Naive thymus-derived CD8-positive, alpha-beta T cell (primary cell): ENCODE data around the gene AURKAIP1. TPM values are rescaled to one million over a fixed set of nuclear protein-coding genes. Genes with fewer than 3 reads are reported as not detected.

Experiments
- ATAC-seq, 2 donors: fragments of 150-1000 bp; cut with Tn5 transposase in 1 of 2; sonication (Bioruptor Pico), chemical (Tn5 transposase) in 1 of 2; 1 replicate in 1 of 2; 2 replicates in 1 of 2; pipeline ENCODE4 v1.10.0; 2021; ENCODE audit warnings: mild to moderate bottlenecking in 2 of 2, moderate library complexity in 2 of 2
- POLR2A ChIA-PET: fragments of 350-600 bp; sonication (Branson Sonifier 250); formaldehyde crosslinking; loops from one replicate; lab custom pipeline; 2021; ENCODE audit warnings: antibody characterized with exemption; lab: Charles Lee
- DNase-seq, 10 donors: peaks; one replicate each; pipeline versions ENCODE4 v3.0.0 to v3.0.0-alpha.2; 2020 to 2022
- H3K27ac Mint-ChIP-seq, 10 donors: one replicate each; pipeline ENCODE4 v1.8.0; 2020 to 2022; ENCODE audit warnings: mild to moderate bottlenecking in 10 of 10, mixed read lengths in 10 of 10, moderate library complexity in 4 of 10, inconsistent platforms in 1 of 10
- H3K27me3 Mint-ChIP-seq, 5 donors: one replicate each; pipeline ENCODE4 v1.8.0; 2021 to 2022; ENCODE audit warnings: mixed read lengths in 5 of 5
- H3K36me3 Mint-ChIP-seq, 3 donors: one replicate each; pipeline ENCODE4 v1.8.0; 2020 to 2022; ENCODE audit warnings: mixed read lengths in 3 of 3, mild to moderate bottlenecking in 2 of 3, inconsistent platforms in 1 of 3
- H3K4me1 Mint-ChIP-seq, 4 donors: one replicate each; pipeline ENCODE4 v1.8.0; 2021 to 2022; ENCODE audit warnings: mixed read lengths in 4 of 4
- H3K4me3 Mint-ChIP-seq, 10 donors: one replicate each; pipeline ENCODE4 v1.8.0; 2020 to 2022; ENCODE audit warnings: mild to moderate bottlenecking in 10 of 10, mixed read lengths in 10 of 10, moderate library complexity in 6 of 10, inconsistent platforms in 1 of 10
- H3K9me3 Mint-ChIP-seq, 9 donors: one replicate each; pipeline ENCODE4 v1.8.0; 2020 to 2022; ENCODE audit warnings: mixed read lengths in 9 of 9, mild to moderate bottlenecking in 3 of 9, inconsistent platforms in 1 of 9, moderate library complexity in 1 of 9
- polyA plus RNA-seq, 3 donors: library from polyadenylated mRNA; unstranded; fragments of 300-500 nt; fragmentation: Illumina TruSeq; gene quantifications; one replicate each; pipeline ENCODE4 v1.2.3, GENCODE V29; 2021
- total RNA-seq, 8 experiments: library from RNA in 2 of 8; stranded (reverse) in 2 of 8; gene quantifications; one replicate each; pipeline ENCODE4 v1.2.3 and lab custom pipeline; 2021 to 2026

The AURKAIP1 gene
- total and polyA plus RNA-seq, 5 experiments from 2014 or later, result 68.0 to 169 (median 146) TPM

DNA sequence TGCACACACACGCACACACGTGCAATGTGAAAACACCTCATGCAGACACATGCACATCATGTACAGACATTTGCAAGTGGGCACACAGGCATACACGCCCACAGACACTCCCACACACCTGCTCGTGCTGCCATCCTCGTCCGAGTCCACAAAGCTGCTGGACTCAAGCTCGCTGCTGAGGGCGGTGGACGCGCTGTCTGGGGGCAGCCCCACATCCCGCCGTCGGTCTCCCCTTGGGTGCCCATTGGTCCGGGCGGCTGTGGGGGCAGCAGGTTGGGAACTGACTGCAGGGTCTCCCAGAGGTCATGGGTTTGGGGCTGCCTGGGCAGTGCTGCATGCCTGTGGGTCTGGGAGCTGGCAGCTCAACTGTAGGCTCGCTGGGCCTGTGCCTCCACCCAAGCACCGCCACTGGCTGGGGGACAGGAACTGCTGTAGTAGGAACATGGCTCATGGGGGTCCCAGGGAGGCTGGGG, 33.4 kb downstream of the AURKAIP1 start:
- peak overlapping the region in 1 of 10 donors; percentile 2 for H3K27ac Mint-ChIP-seq
- H3K9me3 Mint-ChIP-seq, result no peaks in the 10 kb centered on the region
- peaks cover 0 to 4% (median 3%) of the 10 kb centered on the region in 4 donors for H3K4me1 Mint-ChIP-seq
- H3K27me3 Mint-ChIP-seq, result no peaks in the 10 kb centered on the region
- H3K36me3 Mint-ChIP-seq, result no peaks in the 10 kb centered on the region
- POLR2A ChIA-PET, result no interaction called here
- no peak for ATAC-seq
- H3K4me3 Mint-ChIP-seq, result no peak overlapping the region
- no peak for DNase-seq

DNA sequence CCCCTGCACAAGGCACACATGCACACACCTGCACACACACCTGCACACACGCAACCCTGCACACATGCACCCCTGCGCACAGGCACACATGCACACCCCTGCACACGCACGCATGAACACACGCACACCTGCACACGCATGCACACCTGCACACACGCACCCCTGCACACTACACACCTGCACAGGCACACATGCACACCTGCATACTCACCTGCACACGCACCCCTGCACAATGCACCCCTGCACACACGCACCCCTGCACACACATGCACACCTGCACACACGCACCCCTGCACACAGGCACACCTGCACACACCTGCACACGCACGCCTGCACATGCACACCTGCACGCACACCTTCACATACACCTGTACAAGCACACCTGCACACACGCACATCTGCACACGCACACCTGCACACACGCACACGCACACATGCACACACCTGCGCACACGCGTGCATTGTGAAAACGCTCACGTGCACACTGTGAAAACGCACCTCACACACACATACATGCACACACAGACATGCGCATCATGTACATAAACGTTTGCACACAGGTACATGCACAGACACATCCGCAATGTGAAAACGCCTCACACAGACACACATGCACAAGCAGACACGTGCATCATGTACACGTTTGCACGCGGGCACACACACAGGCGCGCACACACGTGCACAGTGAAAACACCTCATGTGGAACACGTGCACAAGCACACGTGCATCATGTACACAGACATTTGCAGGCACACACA, 34.0 kb downstream of the AURKAIP1 start:
- no peaks in the 10 kb centered on the region for H3K36me3 Mint-ChIP-seq
- H3K4me3 Mint-ChIP-seq, result peak overlapping the region in 1 of 10 donors; percentile 34
- H3K9me3 Mint-ChIP-seq, result no peaks in the 10 kb centered on the region
- peaks cover 0 to 3% (median 0%) of the 10 kb centered on the region in 4 donors for H3K4me1 Mint-ChIP-seq
- no peak for DNase-seq
- H3K27ac Mint-ChIP-seq, result peak overlapping the region in 2 of 10 donors; percentile 2 to 70
- POLR2A ChIA-PET, result no interaction called here
- no peaks in the 10 kb centered on the region for H3K27me3 Mint-ChIP-seq
- no peak for ATAC-seq

DNA sequence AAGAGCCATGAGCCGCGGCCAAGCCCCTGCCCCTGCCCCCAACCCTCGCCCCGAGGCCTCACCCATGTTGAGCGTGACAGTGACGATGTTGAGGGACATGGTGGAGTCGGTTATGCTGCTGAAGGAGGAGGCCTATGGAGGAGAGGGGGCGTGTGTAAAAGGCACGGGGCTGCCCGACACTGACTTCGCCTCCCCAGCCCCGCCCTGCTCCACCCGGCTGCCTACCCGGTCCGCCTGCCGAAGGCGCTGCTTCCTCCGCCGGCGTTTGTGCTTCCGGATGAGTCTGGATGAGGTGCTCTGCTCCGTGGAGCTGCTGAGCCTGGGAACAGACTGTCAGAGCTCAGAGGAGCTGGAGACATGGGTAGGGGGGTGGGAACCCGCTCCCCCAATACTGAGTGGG, 34.8 kb downstream of the AURKAIP1 start:
- no peaks in the 10 kb centered on the region for H3K27me3 Mint-ChIP-seq

DNA sequence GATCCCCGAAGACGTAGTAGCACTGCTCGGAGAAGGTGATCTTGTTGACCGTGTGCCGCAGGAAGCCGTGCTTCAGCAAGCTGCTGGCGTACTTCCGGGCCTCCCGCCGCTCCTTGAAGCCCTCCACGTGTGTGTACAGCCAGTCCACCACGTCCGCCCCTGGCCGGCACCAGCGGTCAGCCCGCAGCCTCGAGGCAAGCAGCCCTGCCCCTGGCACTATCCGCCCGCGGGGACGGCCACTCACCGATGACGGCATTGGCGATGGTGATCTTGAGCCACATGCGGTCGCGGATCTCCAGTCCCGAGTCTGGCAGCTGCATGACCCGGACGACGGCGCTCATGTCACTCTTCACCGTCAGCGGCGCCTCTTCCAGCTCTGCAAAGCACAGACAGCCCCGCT, 36.7 kb downstream of the AURKAIP1 start:
- no peak for ATAC-seq
- POLR2A ChIA-PET, result interaction anchor here (0.7 kb wide), 1 partner anchor 9 kb away, joined by 4 read pairs; no protein-coding TSS in a partner anchor
- peaks cover 0 to 3% (median 0%) of the 10 kb centered on the region in 4 donors for H3K4me1 Mint-ChIP-seq
- DNase-seq, result no peak
- H3K9me3 Mint-ChIP-seq, result no peaks in the 10 kb centered on the region
- no peaks in the 10 kb centered on the region for H3K36me3 Mint-ChIP-seq
- no peaks in the 10 kb centered on the region for H3K27me3 Mint-ChIP-seq
- H3K4me3 Mint-ChIP-seq, result no peak overlapping the region
- no peak overlapping the region for H3K27ac Mint-ChIP-seq

More for the DNA sequence above, 34.8 kb downstream of the AURKAIP1 start:
- peaks cover 0 to 3% (median 0%) of the 10 kb centered on the region in 4 donors for H3K4me1 Mint-ChIP-seq
- ATAC-seq (no peak), DNase-seq (no peak)
- H3K4me3 Mint-ChIP-seq, result no peak overlapping the region
- no peaks in the 10 kb centered on the region for H3K36me3 Mint-ChIP-seq
- POLR2A ChIA-PET, result no interaction called here
- no peaks in the 10 kb centered on the region for H3K9me3 Mint-ChIP-seq
- H3K27ac Mint-ChIP-seq, result no peak overlapping the region

DNA sequence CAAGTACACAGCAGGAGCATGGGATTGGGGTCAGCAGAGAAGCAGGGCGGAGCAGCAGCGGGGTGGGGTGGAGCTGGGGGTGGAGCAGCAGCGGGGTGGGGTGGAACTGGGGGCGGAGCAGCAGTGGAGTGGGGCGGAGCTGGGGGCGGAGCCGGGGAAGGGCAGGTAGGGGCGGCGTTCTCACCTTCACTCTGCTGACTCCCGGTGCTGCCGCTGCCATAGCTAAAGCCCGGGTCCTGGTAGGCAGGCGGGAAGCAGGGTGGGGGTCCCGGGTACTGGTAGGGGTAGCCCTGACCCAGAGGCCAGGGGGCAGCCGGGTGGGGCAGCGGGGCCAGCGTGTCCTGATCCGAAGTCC, 37.2 kb downstream of the AURKAIP1 start:
- ATAC-seq (peak; percentile 69 to 73), DNase-seq (peak in 2 of 10 donors; percentile 13 to 36)
- Mint-ChIP-seq H3K4me1 (peaks cover 0 to 2% (median 0%) of the 10 kb centered on the region in 4 donors), H3K27ac (peak overlapping the region in 1 of 10 donors; percentile 34), H3K4me3 (no peak overlapping the region), H3K9me3 (no peaks in the 10 kb centered on the region), H3K27me3 (no peaks in the 10 kb centered on the region), H3K36me3 (no peaks in the 10 kb centered on the region)
- POLR2A ChIA-PET, result interaction anchor here (0.7 kb wide), 1 partner anchor 9 kb away, joined by 4 read pairs; no protein-coding TSS in a partner anchor

DNA sequence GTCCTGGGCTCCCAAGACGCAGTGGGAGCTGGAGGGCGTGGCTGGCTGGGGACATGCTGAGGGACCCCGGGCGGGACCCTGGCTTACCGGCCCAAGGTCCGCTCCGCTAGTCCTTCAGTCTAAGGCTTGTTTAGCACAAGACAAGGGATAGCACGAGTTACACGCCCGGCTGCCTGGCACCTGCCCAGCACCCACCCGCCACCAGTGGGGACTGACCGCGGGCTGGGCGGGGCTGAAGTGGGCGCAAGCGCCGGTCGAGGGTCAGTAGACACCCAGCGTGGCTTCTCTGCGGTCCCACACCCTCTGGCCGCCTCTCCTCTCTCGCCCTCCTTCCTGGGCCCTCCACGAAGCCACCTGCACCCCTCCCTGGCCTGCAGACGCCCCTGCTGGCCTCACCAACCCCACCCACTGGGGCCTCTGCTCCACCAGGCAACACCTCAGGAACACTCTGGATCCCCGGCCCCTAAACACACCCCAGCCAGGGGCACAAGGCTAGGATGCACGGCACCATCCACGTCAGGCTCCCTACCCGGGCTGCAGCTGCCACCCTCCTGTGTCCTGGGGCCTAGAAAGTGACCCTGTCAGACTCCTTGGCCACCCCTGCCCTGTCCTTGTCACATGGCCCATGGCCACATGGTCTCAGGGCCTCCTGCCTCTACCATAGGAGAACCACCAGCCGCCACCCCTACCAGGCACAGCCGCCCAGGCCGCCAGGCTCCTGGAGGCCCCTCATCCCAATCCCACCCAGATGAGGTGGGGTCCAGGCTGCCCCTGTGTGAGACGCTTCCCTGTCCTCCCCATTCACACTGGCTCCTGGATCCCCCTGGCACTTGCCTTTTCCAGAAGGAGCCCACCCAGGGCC, 37.8 kb downstream of the AURKAIP1 start:
- POLR2A ChIA-PET, result interaction anchor here (2.8 kb wide), 1 partner anchor 11 kb away, joined by 8 read pairs; the partner anchor contains the start of gene DVL1

DNA sequence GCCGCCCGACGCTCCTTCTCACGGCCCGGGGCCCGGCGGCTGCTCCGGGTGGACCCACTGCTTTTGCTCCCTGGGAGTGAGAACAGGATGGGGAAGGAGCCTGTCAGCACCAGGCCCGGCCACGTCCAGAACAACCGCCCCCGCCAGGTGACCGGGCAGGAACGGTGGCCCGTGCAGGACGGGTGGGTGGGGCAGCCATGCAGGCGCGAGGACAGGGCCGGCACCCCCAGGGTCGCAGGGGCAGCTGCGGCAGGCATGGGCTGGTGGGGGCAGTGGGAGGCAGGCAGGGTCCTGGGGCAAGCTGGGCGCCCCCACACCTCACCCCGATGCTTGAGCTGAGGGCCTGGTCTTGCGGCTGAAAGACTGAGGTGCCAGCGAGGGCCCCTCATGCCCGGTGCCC, 38.6 kb downstream of the AURKAIP1 start:
- POLR2A ChIA-PET, result interaction anchor here (2.8 kb wide), 1 partner anchor 12 kb away, joined by 8 read pairs; the partner anchor contains the start of gene DVL1

More for the DNA sequence above, 37.8 kb downstream of the AURKAIP1 start:
- Mint-ChIP-seq H3K4me1 (peaks cover 0 to 1% (median 0%) of the 10 kb centered on the region in 4 donors), H3K9me3 (no peaks in the 10 kb centered on the region), H3K4me3 (no peak overlapping the region), H3K36me3 (no peaks in the 10 kb centered on the region), H3K27ac (peak overlapping the region in 1 of 10 donors; percentile 34), H3K27me3 (no peaks in the 10 kb centered on the region)
- ATAC-seq (no peak), DNase-seq (no peak)

DNA sequence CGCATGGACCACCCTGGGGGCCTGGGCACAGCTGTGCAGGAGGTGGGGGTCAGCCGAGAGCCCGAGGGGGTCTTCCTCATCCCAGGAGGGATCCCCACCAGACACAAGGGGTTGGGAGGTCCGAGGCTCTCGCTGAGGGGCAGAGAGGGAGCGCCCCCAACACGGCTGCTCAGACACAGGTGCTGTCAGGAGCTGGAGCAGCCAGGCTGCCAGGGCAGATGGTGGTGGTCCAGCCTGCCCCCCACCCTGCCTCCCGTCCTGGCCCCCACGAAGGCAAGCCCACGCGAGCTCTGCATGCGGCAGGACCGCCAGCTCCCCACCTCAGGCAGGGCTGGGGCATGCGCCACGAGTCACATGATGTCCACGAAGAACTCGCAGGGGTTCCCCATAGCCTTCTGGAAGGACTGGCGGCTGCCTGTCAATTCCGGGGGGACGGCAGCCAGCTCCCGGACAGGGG, 39.2 kb downstream of the AURKAIP1 start:
- no peak overlapping the region for H3K27ac Mint-ChIP-seq
- peaks cover 0 to 1% (median 0%) of the 10 kb centered on the region in 4 donors for H3K4me1 Mint-ChIP-seq
- H3K9me3 Mint-ChIP-seq, result no peaks in the 10 kb centered on the region
- DNase-seq (no peak), ATAC-seq (no peak)
- POLR2A ChIA-PET, result interaction anchor here (2.8 kb wide), 1 partner anchor 12 kb away, joined by 8 read pairs; the partner anchor contains the start of gene DVL1
- no peaks in the 10 kb centered on the region for H3K27me3 Mint-ChIP-seq
- H3K36me3 Mint-ChIP-seq, result no peaks in the 10 kb centered on the region
- H3K4me3 Mint-ChIP-seq, result no peak overlapping the region

More for the DNA sequence above, 38.6 kb downstream of the AURKAIP1 start:
- ATAC-seq (no peak), DNase-seq (no peak)
- Mint-ChIP-seq H3K36me3 (no peaks in the 10 kb centered on the region), H3K4me3 (no peak overlapping the region), H3K9me3 (no peaks in the 10 kb centered on the region), H3K27me3 (no peaks in the 10 kb centered on the region), H3K4me1 (peaks cover 0 to 1% (median 0%) of the 10 kb centered on the region in 4 donors), H3K27ac (no peak overlapping the region)

DNA sequence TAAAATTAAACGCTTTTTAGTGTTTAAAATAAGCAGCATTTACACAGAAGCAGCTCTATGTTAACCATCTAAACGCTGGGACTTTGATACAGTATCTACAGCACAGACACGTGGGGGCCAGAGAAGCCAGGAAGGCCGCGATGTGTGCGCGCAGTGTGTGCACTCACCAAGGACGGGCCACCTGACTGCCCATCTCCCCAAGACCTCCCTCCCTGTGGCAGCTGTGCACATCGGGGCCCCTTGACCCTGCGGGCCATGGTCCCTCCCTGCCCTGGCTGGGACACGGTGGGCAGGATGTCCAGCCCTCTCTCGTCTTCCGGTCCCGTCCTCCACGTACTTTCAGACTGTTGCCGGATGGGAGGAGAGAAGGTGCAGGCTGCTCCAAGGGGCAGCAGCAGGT, 39.7 kb downstream of the AURKAIP1 start:
- Mint-ChIP-seq H3K27me3 (no peaks in the 10 kb centered on the region), H3K4me1 (peaks cover 0 to 1% (median 0%) of the 10 kb centered on the region in 4 donors), H3K36me3 (no peaks in the 10 kb centered on the region), H3K27ac (peak overlapping the region in 1 of 10 donors; percentile 21), H3K4me3 (no peak overlapping the region), H3K9me3 (no peaks in the 10 kb centered on the region)
- ATAC-seq (no peak), DNase-seq (no peak)
- POLR2A ChIA-PET, result interaction anchor here (2.8 kb wide), 1 partner anchor 13 kb away, joined by 8 read pairs; the partner anchor contains the start of gene DVL1

DNA sequence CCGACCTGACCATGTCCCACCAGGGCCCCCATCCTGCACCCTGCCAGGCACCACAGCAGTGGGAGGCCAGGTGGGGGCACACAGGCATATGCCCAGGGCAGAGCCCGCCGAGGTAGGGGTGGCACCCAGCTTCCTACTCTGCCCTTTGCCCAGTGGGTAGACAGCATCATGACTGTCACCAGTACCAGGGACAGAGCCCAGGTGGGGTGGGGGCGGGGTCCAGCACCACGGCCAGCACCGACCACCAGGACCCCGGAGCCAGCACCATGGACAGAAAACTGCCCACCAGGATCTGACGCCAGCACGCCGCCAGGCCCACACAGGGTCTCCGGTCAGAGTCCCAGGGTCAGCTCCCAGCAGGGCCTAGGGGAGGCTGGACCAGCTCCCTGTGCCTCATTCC, 40.2 kb downstream of the AURKAIP1 start:
- no peaks in the 10 kb centered on the region for H3K36me3 Mint-ChIP-seq
- H3K27ac Mint-ChIP-seq, result peak overlapping the region in 1 of 10 donors; percentile 21
- no peaks in the 10 kb centered on the region for H3K9me3 Mint-ChIP-seq
- DNase-seq (no peak), ATAC-seq (no peak)
- H3K27me3 Mint-ChIP-seq, result no peaks in the 10 kb centered on the region
- no peak overlapping the region for H3K4me3 Mint-ChIP-seq
- peaks cover 0 to 2% (median under 1%) of the 10 kb centered on the region in 4 donors for H3K4me1 Mint-ChIP-seq
- POLR2A ChIA-PET, result interaction anchor here (2.8 kb wide), 1 partner anchor 13 kb away, joined by 8 read pairs; the partner anchor contains the start of gene DVL1

DNA sequence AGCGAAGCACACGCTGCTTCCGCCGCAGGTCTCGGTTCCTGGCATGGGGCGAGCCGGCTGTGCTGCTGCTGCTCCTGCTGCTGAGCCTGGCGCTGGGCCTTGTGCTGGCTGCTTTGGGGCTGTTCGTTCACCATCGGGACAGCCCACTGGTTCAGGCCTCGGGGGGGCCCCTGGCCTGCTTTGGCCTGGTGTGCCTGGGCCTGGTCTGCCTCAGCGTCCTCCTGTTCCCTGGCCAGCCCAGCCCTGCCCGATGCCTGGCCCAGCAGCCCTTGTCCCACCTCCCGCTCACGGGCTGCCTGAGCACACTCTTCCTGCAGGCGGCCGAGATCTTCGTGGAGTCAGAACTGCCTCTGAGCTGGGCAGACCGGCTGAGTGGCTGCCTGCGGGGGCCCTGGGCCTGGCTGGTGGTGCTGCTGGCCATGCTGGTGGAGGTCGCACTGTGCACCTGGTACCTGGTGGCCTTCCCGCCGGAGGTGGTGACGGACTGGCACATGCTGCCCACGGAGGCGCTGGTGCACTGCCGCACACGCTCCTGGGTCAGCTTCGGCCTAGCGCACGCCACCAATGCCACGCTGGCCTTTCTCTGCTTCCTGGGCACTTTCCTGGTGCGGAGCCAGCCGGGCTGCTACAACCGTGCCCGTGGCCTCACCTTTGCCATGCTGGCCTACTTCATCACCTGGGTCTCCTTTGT, 41.3 kb downstream of the AURKAIP1 start:
- POLR2A ChIA-PET, result interaction anchor here (1.2 kb wide), 1 partner anchor 15 kb away, joined by 3 read pairs; no protein-coding TSS in a partner anchor
- H3K9me3 Mint-ChIP-seq, result no peaks in the 10 kb centered on the region
- H3K4me3 Mint-ChIP-seq, result no peak overlapping the region
- H3K36me3 Mint-ChIP-seq, result no peaks in the 10 kb centered on the region
- H3K4me1 Mint-ChIP-seq, result peaks cover 0 to 9% (median 2%) of the 10 kb centered on the region in 4 donors
- H3K27ac Mint-ChIP-seq, result no peak overlapping the region
- H3K27me3 Mint-ChIP-seq, result no peaks in the 10 kb centered on the region
- no peak for DNase-seq
- no peak for ATAC-seq
